Activated CD8-positive, alpha-beta memory T cell treated with anti-CD3 and anti-CD28 coated beads, Interleukin-2, amount 50 U/mL, for 4 hours (primary cell): ENCODE results near the gene AMFR.

Experiments
- DNase-seq: peaks from one replicate; pipeline ENCODE4 v3.0.0-alpha.2; 2020

Gene AMFR

DNA sequence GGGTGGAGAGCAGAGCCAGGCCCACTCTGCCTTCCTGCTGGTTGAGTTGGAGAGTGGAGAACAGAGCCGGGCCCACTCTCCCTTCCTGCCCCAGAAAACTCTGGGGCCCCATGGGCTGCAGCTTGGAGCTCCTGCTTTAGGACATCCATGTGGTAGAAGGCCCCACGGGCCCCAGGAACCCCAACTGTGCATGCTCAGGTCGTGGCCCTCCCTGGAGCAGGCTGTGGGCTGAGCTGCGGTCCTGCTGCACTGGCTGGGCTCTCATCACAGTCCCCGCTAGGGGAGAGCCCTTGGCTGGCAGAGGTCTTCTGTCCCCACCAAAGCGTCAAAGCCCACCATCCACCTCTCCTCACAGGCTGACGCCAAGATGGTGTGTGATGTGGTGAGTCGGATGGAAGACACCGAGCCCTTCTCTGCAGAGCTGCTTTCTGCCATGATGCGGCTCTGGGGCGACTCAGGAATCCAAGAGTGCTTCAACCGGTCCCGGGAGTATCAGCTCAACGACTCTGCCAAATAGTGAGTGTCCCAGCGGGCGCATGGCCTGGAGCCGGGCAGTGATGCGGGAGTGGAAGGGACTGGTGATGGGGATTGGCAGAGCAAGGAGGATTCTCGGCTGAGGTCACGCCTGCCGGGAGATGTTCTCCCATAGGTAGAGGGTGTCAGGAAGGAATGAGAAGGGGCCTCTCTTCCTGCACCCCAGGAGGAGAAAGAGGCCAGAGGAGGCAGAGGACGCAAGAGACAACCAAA lies 96.9 kb downstream of the AMFR start:
- no peak for DNase-seq

GRCh38 chr16:56327929-56328258 lies 97.5 kb downstream of the AMFR start:
- no peak for DNase-seq

GRCh38 chr16:56327071-56327928 lies 98.0 kb downstream of the AMFR start:
- no peak for DNase-seq

GRCh38 chr16:56325956-56326355 lies 99.4 kb downstream of the AMFR start:
- DNase-seq = no peak

GRCh38 chr16:56324406-56324805 lies 100.9 kb downstream of the AMFR start:
- DNase-seq = no peak

- DNase-seq = no peak
These were observed 103.8 kb downstream of the AMFR start for GRCh38 chr16:56321571-56321970.

DNA sequence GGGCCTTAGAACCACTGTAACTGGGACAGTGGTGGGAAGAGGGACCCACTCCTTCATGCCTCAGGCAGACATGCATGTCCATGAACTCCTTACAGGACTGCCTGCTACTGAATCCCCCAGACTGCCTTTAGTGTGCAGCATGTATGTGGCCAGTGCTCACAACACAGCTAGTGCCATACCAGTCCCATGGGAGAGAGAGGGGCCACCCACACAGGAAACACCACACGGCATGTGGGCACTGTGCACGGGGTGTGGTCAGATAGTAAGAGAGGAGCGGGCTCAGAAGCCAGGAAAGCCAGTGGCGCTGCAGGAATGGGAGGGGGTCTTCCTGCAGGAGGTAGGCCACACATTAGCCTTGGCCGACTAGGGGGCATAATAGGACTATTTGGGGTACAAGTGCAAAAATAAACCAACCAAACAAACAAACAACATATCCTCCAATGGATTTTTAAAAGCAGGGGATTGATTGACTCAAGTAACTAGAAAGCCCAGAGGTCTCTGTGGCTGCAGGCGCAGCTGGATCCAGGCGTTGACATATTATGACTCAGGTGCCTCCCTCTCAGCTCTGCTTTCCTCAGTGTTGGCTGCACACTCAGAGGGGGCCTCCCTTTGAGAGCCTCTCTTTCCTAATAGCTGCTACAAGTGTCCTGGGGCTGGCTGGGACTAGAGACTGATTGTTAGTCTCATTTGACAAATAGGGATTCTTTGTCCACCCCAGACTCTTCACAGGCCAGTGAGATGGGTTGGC lies 104.4 kb downstream of the AMFR start:
- DNase-seq = no peak

DNA sequence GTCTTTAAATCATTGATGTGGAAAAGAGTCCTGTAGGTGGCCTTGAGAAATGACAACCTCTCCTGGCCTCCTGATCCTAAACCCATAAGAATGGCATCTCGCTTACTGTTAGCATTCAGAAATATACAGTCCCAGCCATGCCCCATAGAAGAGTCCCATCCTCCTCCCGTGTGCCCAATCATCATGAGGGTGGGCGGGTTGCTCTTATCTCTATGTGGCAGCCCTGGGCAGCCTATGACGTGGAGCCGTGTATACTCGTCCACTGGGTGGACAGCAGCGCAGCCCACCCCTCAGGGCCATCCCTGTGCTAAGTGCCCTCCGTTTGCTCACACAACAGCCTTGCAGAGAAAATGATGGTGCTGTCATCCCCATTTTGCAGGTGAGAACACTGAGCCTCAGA lies 105.3 kb downstream of the AMFR start:
- no peak for DNase-seq

- no peak for DNase-seq
These were observed 106.0 kb downstream of the AMFR start for GRCh38 chr16:56319376-56319775.

DNA sequence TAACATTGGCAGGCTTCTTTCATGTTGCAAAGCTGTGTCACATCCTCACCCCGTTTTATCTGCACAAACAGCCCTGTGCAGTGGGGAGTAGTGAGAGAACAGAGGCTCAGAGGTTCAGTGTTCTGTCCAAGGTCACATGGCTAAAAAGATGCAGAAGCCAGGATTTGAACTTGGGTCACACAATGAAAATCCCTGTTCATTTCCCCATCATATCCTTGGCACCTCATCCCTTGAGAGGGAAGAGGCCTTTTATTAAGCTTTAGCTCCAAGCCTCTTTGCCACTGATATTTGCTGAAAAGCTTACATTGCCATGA lies 106.6 kb downstream of the AMFR start:
- no peak for DNase-seq

DNA sequence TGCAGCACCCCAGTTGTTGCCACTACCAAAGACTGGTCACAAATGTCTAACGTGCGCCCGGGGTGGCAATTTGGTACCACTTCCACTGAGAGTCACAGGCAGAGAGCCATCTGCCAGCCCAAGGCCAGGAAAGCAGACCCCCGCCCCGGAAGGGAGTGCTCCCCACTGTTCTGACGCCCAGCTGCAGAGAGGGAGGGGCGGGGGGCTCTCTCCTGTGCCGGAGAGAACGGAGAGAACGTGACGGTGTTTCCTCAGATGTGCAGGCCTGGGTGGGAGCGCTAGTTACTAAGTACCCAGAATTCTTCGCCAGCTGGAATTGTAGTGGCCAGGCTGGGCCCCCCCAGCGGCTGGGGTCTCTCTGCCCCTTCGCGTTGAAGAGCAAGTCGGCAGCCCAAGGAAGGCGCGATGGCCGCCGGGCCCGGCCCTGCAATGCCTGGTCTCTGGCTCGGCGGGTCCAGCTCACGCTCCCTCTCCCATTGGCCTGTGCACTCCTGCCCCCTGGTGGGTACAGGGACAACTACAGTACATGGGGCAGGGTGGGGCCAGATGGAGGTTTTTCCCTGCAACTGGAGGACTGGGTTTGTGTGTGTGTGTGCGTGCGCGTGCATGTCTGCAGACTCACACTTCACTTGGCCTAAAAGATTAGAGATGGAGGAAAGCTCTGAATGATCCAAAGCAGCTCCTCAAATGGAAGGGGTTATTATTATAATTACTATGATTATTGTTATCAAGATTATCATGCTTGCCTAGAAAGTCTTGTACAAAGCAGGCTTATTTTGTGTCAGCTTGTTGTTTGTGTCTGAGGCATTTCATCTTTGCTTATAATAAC lies 107.1 kb downstream of the AMFR start:
- DNase-seq = peak; percentile 77

DNA sequence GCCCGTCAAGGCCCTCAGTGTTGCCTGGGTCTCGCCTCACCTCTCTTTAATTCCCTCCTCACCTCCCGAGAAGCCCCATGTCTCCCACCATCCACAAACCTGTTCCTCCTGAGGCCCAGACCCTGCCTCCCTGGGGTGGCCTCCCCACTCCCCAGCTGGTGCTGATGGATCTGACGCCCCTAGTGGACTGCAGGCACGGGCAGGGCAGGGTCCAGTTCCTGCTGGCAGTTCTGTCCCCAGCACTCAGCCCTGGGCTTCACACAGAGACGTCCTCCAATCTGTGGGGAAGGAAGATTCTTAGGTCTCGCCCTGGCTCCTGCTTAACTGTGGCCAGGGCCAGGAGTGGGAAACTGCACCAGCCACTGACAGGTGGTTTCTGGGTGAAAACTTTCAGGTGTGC lies 108.8 kb downstream of the AMFR start:
- no peak for DNase-seq

DNA sequence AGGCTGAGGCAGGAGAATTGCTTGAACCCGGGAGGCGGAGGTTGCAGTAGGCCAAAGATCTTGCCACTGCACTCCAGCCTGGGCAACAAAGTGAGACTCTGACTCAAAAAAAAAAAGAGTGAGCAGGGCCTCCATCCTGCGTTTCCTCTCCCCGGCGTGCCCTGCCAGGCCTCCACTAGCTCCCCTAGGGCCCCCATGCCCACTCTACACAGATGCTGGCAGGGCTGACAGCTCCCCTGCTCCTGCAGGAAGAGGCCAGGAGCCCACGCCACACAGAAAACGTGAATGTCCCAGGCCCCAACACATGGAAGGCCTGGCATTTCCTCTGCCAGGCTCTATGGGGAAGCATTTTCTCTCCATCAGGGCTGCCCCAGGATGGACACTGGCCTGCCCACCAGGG lies 109.4 kb downstream of the AMFR start:
- no peak for DNase-seq

- no peak for DNase-seq
These were observed 111.0 kb downstream of the AMFR start for GRCh38 chr16:56314244-56314850.

GRCh38 chr16:56312556-56312955 lies 112.8 kb downstream of the AMFR start:
- no peak for DNase-seq

DNA sequence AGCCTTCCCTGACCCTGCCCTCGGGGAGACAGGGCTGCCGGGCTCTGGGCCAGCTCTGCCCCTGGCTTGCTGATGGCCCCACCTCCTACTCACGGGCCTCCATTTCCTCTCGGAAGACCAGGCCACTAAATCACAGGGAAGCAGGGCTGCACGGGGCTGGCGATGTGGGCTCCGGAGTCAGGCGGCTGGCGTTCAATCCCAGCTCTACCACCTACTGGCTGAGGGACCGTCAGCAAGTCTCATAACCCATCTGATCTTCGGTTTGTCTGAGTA lies 113.4 kb downstream of the AMFR start:
- DNase-seq = no peak
